HCT116 (cell line): ENCODE data around the gene TRDMT1. TPM values are rescaled to one million over a fixed set of nuclear protein-coding genes. Genes with fewer than 3 reads are reported as not detected.

Source experiments
- ATAC-seq: fragments of 200-7000 bp; cut with Tn5 transposase; 2 replicates; pipeline ENCODE4 v1.9.1; 2020; ENCODE audit warnings: mild to moderate bottlenecking, moderate library complexity
- BruUV-seq: library from RNA; stranded (reverse); fragments of 400-500 nt; replicated peaks from 2 replicates; lab custom pipeline; 2021; lab: Mats Ljungman, UMichigan
- CTCF ChIA-PET: fragments of 300-600 bp; sonication (Branson Sonifier 250); formaldehyde crosslinking; loops from one replicate; lab custom pipeline; 2021; ENCODE audit warnings: antibody characterized with exemption; lab: Charles Lee
- POLR2A ChIA-PET: fragments of 300-600, 350-600 bp; sonication (Branson Sonifier 250); formaldehyde crosslinking; loops from one replicate; lab custom pipeline; 2021; ENCODE audit warnings: antibody characterized with exemption; lab: Charles Lee
- RAD21 ChIA-PET, 2 experiments: fragments of 300-600 bp; sonication (Branson Sonifier 250); formaldehyde crosslinking; loops; one replicate each; lab custom pipeline; 2023; ENCODE audit warnings: low total read pairs in 2 of 2; ENCODE audit not compliant: uncharacterized antibody in 2 of 2, unreplicated experiment in 2 of 2, low non-redundant PET in 1 of 2; lab: Charles Lee
- DNase-seq: peaks from one replicate; pipeline ENCODE4 v3.0.0-alpha.2; 2010; ENCODE audit warnings: low read depth, low spot score
- H2AFZ ChIP-seq: fragments of 200-600 bp; shearing (Covaris generic), sonication (generic); 2 replicates; pipeline ENCODE4 v1.6.1; 2017; ENCODE audit warnings: low read depth, mixed run types, mixed read lengths, antibody characterized with exemption, low read length; ENCODE audit not compliant: poor library complexity, severe bottlenecking
- H3K27ac ChIP-seq: 2 replicates; pipeline ENCODE4 v1.5.1; 2012; ENCODE audit warnings: low read depth, low read length
- H3K27me3 ChIP-seq: fragments of 200-600 bp; sonication (generic); 2 replicates; pipeline ENCODE4 v1.6.1; 2016; ENCODE audit warnings: mixed run types, low read length, mixed read lengths; ENCODE audit not compliant: insufficient read depth
- H3K36me3 ChIP-seq, 2 experiments: fragments of 200-500 bp in 1 of 2; fragments of 200-600 bp in 1 of 2; sonication (Bioruptor generic) in 1 of 2; sonication (generic) in 1 of 2; 2 replicates each; pipeline versions ENCODE4 v1.5.1 to v1.6.1; 2014 to 2016; ENCODE audit warnings: low read length in 2 of 2, inconsistent platforms in 1 of 2, mixed read lengths in 1 of 2, mixed run types in 1 of 2; ENCODE audit not compliant: insufficient read depth in 2 of 2, control insufficient read depth in 1 of 2
- H3K4me1 ChIP-seq, 2 experiments: fragments of 200-600 bp in 1 of 2; sonication (generic) in 1 of 2; 2 replicates each; pipeline versions ENCODE4 v1.5.1 to v1.6.1; 2012 to 2017; ENCODE audit warnings: low read length in 2 of 2, inconsistent platforms in 1 of 2, mild to moderate bottlenecking in 1 of 2, mixed read lengths in 1 of 2, mixed run types in 1 of 2, moderate library complexity in 1 of 2; ENCODE audit not compliant: insufficient read depth in 2 of 2, control insufficient read depth in 1 of 2
- H3K4me2 ChIP-seq: fragments of 200-600 bp; sonication (generic); 2 replicates; pipeline ENCODE4 v1.6.1; 2017; ENCODE audit warnings: mixed run types, low read length, mixed read lengths
- H3K4me3 ChIP-seq, 2 experiments: fragments of 200-600 bp in 1 of 2; sonication (generic) in 1 of 2; replicated peaks in 1 of 2; 2 replicates each; pipeline ENCODE4 v1.5.1; 2011 to 2016; ENCODE audit warnings: low read length in 2 of 2, control low read depth in 1 of 2, low read depth in 1 of 2, mild to moderate bottlenecking in 1 of 2, mixed read lengths in 1 of 2, mixed run types in 1 of 2
- H3K79me2 ChIP-seq: fragments of 200-600 bp; sonication (generic); 2 replicates; pipeline ENCODE4 v1.6.1; 2017; ENCODE audit warnings: mild to moderate bottlenecking, mixed run types, low read length, moderate library complexity, mixed read lengths; ENCODE audit not compliant: insufficient read depth
- H3K9ac ChIP-seq: fragments of 200-600 bp; sonication (generic); 2 replicates; pipeline ENCODE4 v1.6.1; 2016; ENCODE audit warnings: low read length, mixed read lengths
- H3K9me2 ChIP-seq: fragments of 200-600 bp; sonication (generic), shearing (Covaris generic); 2 replicates; pipeline ENCODE4 v1.6.1; 2017; ENCODE audit warnings: mixed run types, mild to moderate bottlenecking, moderate library complexity; ENCODE audit not compliant: insufficient read depth
- H3K9me3 ChIP-seq, 2 experiments: fragments of 200-500 bp in 1 of 2; fragments of 200-600 bp in 1 of 2; sonication (Bioruptor generic) in 1 of 2; sonication (generic) in 1 of 2; 2 replicates each; pipeline ENCODE4 v1.6.1; 2014 to 2017; ENCODE audit warnings: low read length in 2 of 2, mixed read lengths in 2 of 2, inconsistent platforms in 1 of 2, low read depth in 1 of 2, mild to moderate bottlenecking in 1 of 2, mixed run types in 1 of 2, moderate library complexity in 1 of 2; ENCODE audit not compliant: control insufficient read depth in 1 of 2, insufficient read depth in 1 of 2
- H4K20me1 ChIP-seq: fragments of 200-600 bp; sonication (generic), shearing (Covaris generic); 2 replicates; pipeline ENCODE4 v1.6.1; 2017; ENCODE audit warnings: mixed run types, mild to moderate bottlenecking, moderate library complexity; ENCODE audit not compliant: insufficient read depth
- CBX3 ChIP-seq: IDR thresholded peaks from 2 replicates; pipeline ENCODE4 v1.6.1; 2012; ENCODE audit warnings: low read depth
- CEBPB ChIP-seq: IDR thresholded peaks from 2 replicates; pipeline ENCODE4 v1.6.1; 2012; ENCODE audit warnings: low read depth
- EZH2 ChIP-seq: fragments of 200-600 bp; sonication (generic); IDR thresholded peaks from 2 replicates; pipeline ENCODE4 v1.6.1; 2017; ENCODE audit warnings: antibody characterized with exemption, mixed run types
- FOSL1 ChIP-seq: IDR thresholded peaks from 2 replicates; pipeline ENCODE4 v1.6.1; 2012; ENCODE audit warnings: low read depth
- POLR2A ChIP-seq: IDR thresholded peaks from 2 replicates; pipeline ENCODE4 v1.7.0; 2011; ENCODE audit warnings: borderline replicate concordance; ENCODE audit not compliant: insufficient read depth, insufficient read length; ENCODE audit errors: extremely low read depth
- SRF ChIP-seq: IDR thresholded peaks from 2 replicates; pipeline ENCODE4 v1.6.1; 2012; ENCODE audit warnings: low read depth
- TCF7L2 ChIP-seq: IDR thresholded peaks from 2 replicates; pipeline ENCODE4 v1.7.0; 2011; ENCODE audit warnings: borderline replicate concordance, inconsistent platforms; ENCODE audit not compliant: insufficient read depth, insufficient read length; ENCODE audit errors: extremely low read depth
- ZNF274 ChIP-seq: fragments of 200-500 bp; sonication (Bioruptor generic); IDR thresholded peaks from 2 replicates; pipeline ENCODE4 v1.6.1; 2014; ENCODE audit warnings: mild to moderate bottlenecking, low read depth, low read length, inconsistent platforms
- intact Hi-C: fragments of 100-400 bp; cut with micrococcal nuclease; formaldehyde crosslinking; loops from 2 replicates; pipeline ENCODE4 v1.10.0; 2022
- total RNA-seq: library from RNA; stranded (reverse); gene quantifications from one replicate; pipeline ENCODE4 v1.2.1, GENCODE V29; 2021; ENCODE audit not compliant: unreplicated experiment
- TF ChIP-seq, protein P1 (sequence below): IDR thresholded peaks from 2 replicates; pipeline ENCODE4 v1.6.1; 2011; ENCODE audit warnings: mild to moderate bottlenecking, low read length, moderate library complexity; ENCODE audit not compliant: insufficient replicate concordance; ENCODE audit errors: extremely low read depth
- TF ChIP-seq, protein P2 (sequence below): IDR thresholded peaks from 2 replicates; pipeline ENCODE4 v1.6.1; 2012
- TF ChIP-seq, protein P3 (sequence below), 3 experiments: fragments of 200-600 bp in 1 of 3; sonication (generic) in 1 of 3; IDR thresholded peaks in 2 of 3; conservative IDR thresholded peaks in 1 of 3; 2 replicates each; pipeline ENCODE4 v1.5.1; 2012 to 2017; ENCODE audit warnings: low read depth in 2 of 3, low read length in 2 of 3, antibody characterized with exemption in 1 of 3, borderline replicate concordance in 1 of 3, control low read depth in 1 of 3, mild to moderate bottlenecking in 1 of 3, mixed read lengths in 1 of 3, mixed run types in 1 of 3, moderate library complexity in 1 of 3; ENCODE audit not compliant: insufficient read depth in 1 of 3
- TF ChIP-seq, protein P4 (sequence below): IDR thresholded peaks from 2 replicates; pipeline ENCODE4 v1.6.1; 2012; ENCODE audit warnings: low read depth

Gene TRDMT1
- total RNA-seq, 1 experiment from 2014 or later, result 8.6 TPM

GRCh38 chr10:17208476-17208875 is 7.0 kb upstream of the TRDMT1 start:
- Histone ChIP-seq H3K79me2 (no peaks in the 10 kb centered on the region), H3K36me3 (no peaks in the 10 kb centered on the region), H2AFZ (no peak overlapping the region), H3K4me3 (no peak overlapping the region), H3K9me3 (no peaks in the 10 kb centered on the region), H3K4me1 (peaks cover 0 to under 1% of the 10 kb centered on the region in 2 experiments; a peak in 1 of 4 replicates), H3K4me2 (no peak overlapping the region), H3K27me3 (no peaks in the 10 kb centered on the region), H4K20me1 (no peaks in the 10 kb centered on the region), H3K9ac (no peak overlapping the region), H3K27ac (no peak overlapping the region), H3K9me2 (no peaks in the 10 kb centered on the region)
- ChIA-PET POLR2A (no interaction called here), RAD21 (no interaction called here), CTCF (no interaction called here)
- intact Hi-C loops, result no loop called here
- TF ChIP-seq, protein P1, sequence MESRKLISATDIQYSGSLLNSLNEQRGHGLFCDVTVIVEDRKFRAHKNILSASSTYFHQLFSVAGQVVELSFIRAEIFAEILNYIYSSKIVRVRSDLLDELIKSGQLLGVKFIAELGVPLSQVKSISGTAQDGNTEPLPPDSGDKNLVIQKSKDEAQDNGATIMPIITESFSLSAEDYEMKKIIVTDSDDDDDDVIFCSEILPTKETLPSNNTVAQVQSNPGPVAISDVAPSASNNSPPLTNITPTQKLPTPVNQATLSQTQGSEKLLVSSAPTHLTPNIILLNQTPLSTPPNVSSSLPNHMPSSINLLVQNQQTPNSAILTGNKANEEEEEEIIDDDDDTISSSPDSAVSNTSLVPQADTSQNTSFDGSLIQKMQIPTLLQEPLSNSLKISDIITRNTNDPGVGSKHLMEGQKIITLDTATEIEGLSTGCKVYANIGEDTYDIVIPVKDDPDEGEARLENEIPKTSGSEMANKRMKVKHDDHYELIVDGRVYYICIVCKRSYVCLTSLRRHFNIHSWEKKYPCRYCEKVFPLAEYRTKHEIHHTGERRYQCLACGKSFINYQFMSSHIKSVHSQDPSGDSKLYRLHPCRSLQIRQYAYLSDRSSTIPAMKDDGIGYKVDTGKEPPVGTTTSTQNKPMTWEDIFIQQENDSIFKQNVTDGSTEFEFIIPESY, result no peak
- no peak for TF ChIP-seq FOSL1
- TF ChIP-seq, protein P2, sequence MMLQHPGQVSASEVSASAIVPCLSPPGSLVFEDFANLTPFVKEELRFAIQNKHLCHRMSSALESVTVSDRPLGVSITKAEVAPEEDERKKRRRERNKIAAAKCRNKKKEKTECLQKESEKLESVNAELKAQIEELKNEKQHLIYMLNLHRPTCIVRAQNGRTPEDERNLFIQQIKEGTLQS, result no peak
- TF ChIP-seq ZNF274, result no peak
- ATAC-seq (no peak), DNase-seq (no peak)
- BruUV-seq, result no TSS peak

DNA sequence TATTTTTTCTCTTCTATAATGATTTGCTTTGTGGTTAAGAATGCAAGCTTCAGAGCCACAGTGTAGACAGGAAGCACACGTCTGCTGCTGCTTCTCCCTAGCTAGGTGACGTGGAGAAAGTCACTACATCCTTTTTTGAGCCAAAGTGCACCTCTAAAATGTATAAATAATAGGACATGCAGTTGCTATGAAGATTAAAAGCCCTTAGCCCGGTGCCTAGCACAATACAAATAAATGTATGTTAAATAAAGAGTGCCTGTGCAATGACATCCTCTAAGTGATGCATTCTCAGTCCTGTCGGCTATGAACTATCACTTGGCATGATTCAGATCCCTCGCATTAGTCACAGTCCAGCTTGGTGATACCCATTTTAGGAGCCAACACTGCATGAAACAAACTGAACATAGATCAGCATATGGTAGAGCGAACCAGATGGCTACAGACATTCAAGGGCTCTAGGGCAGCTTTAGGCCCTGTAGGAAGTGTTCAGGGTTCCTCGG is 4.8 kb upstream of the TRDMT1 start:
- Histone ChIP-seq H3K9me2 (no peaks in the 10 kb centered on the region), H3K79me2 (no peaks in the 10 kb centered on the region), H3K27me3 (no peaks in the 10 kb centered on the region), H3K4me1 (peaks cover 0 to 7% of the 10 kb centered on the region in 2 experiments; a peak in 3 of 4 replicates), H2AFZ (no peak overlapping the region), H3K4me3 (no peak overlapping the region), H3K27ac (no peak overlapping the region), H3K9me3 (no peaks in the 10 kb centered on the region), H4K20me1 (no peaks in the 10 kb centered on the region), H3K4me2 (no peak overlapping the region), H3K9ac (no peak overlapping the region), H3K36me3 (no peaks in the 10 kb centered on the region)
- intact Hi-C loops, result no loop called here
- no peak for ATAC-seq
- BruUV-seq, result no TSS peak
- RAD21 ChIA-PET, result no interaction called here
- POLR2A ChIA-PET, result interaction anchor here (0.9 to 1.3 kb wide), 2 partner anchors 9 to 314 kb away, joined by 3 to 4 read pairs; no protein-coding TSS in a partner anchor
- no peak for DNase-seq
- CTCF ChIA-PET, result no interaction called here
- TF ChIP-seq CEBPB, result no peak
- TF ChIP-seq POLR2A, result no peak
- no peak for TF ChIP-seq CBX3
- TF ChIP-seq, protein P3, sequence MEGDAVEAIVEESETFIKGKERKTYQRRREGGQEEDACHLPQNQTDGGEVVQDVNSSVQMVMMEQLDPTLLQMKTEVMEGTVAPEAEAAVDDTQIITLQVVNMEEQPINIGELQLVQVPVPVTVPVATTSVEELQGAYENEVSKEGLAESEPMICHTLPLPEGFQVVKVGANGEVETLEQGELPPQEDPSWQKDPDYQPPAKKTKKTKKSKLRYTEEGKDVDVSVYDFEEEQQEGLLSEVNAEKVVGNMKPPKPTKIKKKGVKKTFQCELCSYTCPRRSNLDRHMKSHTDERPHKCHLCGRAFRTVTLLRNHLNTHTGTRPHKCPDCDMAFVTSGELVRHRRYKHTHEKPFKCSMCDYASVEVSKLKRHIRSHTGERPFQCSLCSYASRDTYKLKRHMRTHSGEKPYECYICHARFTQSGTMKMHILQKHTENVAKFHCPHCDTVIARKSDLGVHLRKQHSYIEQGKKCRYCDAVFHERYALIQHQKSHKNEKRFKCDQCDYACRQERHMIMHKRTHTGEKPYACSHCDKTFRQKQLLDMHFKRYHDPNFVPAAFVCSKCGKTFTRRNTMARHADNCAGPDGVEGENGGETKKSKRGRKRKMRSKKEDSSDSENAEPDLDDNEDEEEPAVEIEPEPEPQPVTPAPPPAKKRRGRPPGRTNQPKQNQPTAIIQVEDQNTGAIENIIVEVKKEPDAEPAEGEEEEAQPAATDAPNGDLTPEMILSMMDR (IDR thresholded peaks at IDR 0.05 in 2 of 3, conservative IDR thresholded peaks at IDR 0.05 in 1 of 3; ENCODE audit: borderline replicate concordance in 1 of 3, insufficient read depth in 1 of 3, low read depth in 2 of 3, low read length in 2 of 3), result no peak
- TF ChIP-seq, protein P4, sequence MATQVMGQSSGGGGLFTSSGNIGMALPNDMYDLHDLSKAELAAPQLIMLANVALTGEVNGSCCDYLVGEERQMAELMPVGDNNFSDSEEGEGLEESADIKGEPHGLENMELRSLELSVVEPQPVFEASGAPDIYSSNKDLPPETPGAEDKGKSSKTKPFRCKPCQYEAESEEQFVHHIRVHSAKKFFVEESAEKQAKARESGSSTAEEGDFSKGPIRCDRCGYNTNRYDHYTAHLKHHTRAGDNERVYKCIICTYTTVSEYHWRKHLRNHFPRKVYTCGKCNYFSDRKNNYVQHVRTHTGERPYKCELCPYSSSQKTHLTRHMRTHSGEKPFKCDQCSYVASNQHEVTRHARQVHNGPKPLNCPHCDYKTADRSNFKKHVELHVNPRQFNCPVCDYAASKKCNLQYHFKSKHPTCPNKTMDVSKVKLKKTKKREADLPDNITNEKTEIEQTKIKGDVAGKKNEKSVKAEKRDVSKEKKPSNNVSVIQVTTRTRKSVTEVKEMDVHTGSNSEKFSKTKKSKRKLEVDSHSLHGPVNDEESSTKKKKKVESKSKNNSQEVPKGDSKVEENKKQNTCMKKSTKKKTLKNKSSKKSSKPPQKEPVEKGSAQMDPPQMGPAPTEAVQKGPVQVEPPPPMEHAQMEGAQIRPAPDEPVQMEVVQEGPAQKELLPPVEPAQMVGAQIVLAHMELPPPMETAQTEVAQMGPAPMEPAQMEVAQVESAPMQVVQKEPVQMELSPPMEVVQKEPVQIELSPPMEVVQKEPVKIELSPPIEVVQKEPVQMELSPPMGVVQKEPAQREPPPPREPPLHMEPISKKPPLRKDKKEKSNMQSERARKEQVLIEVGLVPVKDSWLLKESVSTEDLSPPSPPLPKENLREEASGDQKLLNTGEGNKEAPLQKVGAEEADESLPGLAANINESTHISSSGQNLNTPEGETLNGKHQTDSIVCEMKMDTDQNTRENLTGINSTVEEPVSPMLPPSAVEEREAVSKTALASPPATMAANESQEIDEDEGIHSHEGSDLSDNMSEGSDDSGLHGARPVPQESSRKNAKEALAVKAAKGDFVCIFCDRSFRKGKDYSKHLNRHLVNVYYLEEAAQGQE, result no peak
- TF ChIP-seq EZH2, result no peak
- TF ChIP-seq SRF, result no peak
- TF ChIP-seq TCF7L2, result no peak
